GM19035 (cell line): ENCODE measurements around the gene PAOX.
"Not testable (repeated sequence)": the region's sequence is repeated elsewhere in the genome, so short reads cannot be mapped to it uniquely, and the experiment has no call there.

Experiments
- ATAC-seq: cut with Tn5 transposase; IDR thresholded peaks from one replicate; pipeline ENCODE4 v1.9.1; 2021; ENCODE audit not compliant: unreplicated experiment

The PAOX gene

GRCh38 chr10:133362846-133363245, 16.2 kb upstream of the PAOX start:
- ATAC-seq: no peak

GRCh38 chr10:133364645-133365431, 14.2 kb upstream of the PAOX start:
- no peak for ATAC-seq

- no peak for ATAC-seq
These were observed 13.5 kb upstream of the PAOX start for GRCh38 chr10:133365461-133366129.

- no peak for ATAC-seq
These were observed 13.0 kb upstream of the PAOX start for GRCh38 chr10:133366130-133366478.

- no peak for ATAC-seq
These were observed 12.3 kb upstream of the PAOX start for GRCh38 chr10:133366751-133367150.

- ATAC-seq: not testable (repeated sequence)
These were observed 11.6 kb upstream of the PAOX start for GRCh38 chr10:133367461-133367860.

GRCh38 chr10:133368153-133368552, 10.9 kb upstream of the PAOX start:
- ATAC-seq: no peak

GRCh38 chr10:133370030-133370786, 8.9 kb upstream of the PAOX start:
- no peak for ATAC-seq

GRCh38 chr10:133372507-133372906, 6.6 kb upstream of the PAOX start:
- ATAC-seq: no peak

GRCh38 chr10:133373174-133374090, 5.6 kb upstream of the PAOX start, which contains the start of gene ECHS1:
ECHS1 (minus strand) TSS chr10:133373354; CDS start chr10:133373333, 21 bp downstream.
- peak; percentile 94 for ATAC-seq

- ATAC-seq: no peak
These were observed 3.5 kb upstream of the PAOX start for GRCh38 chr10:133375357-133376115.

GRCh38 chr10:133376183-133376582, 2.9 kb upstream of the PAOX start:
- ATAC-seq: not testable (repeated sequence)

GRCh38 chr10:133377025-133377817, 1.8 kb upstream of the PAOX start:
- no peak for ATAC-seq

- ATAC-seq: no peak
These were observed 1.2 kb upstream of the PAOX start for GRCh38 chr10:133377818-133378250.

- peak; percentile 40 for ATAC-seq
These were observed 588 bp upstream of the PAOX start for GRCh38 chr10:133378251-133379096.

- ATAC-seq: no peak
These were observed 972 bp downstream of the PAOX start for GRCh38 chr10:133379801-133380666.

GRCh38 chr10:133381036-133381435, 2.0 kb downstream of the PAOX start:
- ATAC-seq: no peak
